HUES64 (cell line): ENCODE results near the gene OR52A5.

Experiments
- H3K27ac ChIP-seq: 2 replicates; pipeline ENCODE4 v1.7.0; 2013; ENCODE audit warnings: low read depth, low read length, inconsistent platforms
- H3K27me3 ChIP-seq: 2 replicates; pipeline ENCODE4 v1.6.1; 2013; ENCODE audit warnings: mild to moderate bottlenecking, low read length; ENCODE audit not compliant: insufficient read depth
- H3K36me3 ChIP-seq: 2 replicates; pipeline ENCODE4 v1.6.1; 2013; ENCODE audit warnings: mild to moderate bottlenecking, low read length; ENCODE audit not compliant: insufficient read depth
- H3K4me1 ChIP-seq: 2 replicates; pipeline ENCODE4 v1.6.1; 2013; ENCODE audit warnings: mild to moderate bottlenecking, low read length, moderate library complexity; ENCODE audit not compliant: insufficient read depth
- H3K4me3 ChIP-seq: 2 replicates; pipeline ENCODE4 v1.5.1; 2013; ENCODE audit warnings: mild to moderate bottlenecking, low read length, moderate library complexity
- H3K9ac ChIP-seq: 2 replicates; pipeline ENCODE4 v1.6.1; 2013; ENCODE audit warnings: mild to moderate bottlenecking, low read depth, low read length
- H3K9me3 ChIP-seq: 2 replicates; pipeline ENCODE4 v1.6.1; 2013; ENCODE audit warnings: low read depth, low read length; ENCODE audit not compliant: insufficient read depth
- WGBS: fragments of 150-250, 120-280 bp; methylation state at CpG from one replicate; pipeline ENCODE4 v1.1.7; 2013; ENCODE audit warnings: missing lambda C conversion rate; 5-methylcytosine and 5-hydroxymethylcytosine counted together

The OR52A5 gene

GRCh38 chr11:5107285-5107684 is 30.9 kb downstream of the OR52A5 start:
- H3K27ac ChIP-seq, result no peak overlapping the region
- H3K4me1 ChIP-seq, result no peaks in the 10 kb centered on the region
- no peaks in the 10 kb centered on the region for H3K36me3 ChIP-seq
- WGBS, result 85% methylated on average over 3 of the region's 3 CpGs
- no peak overlapping the region for H3K4me3 ChIP-seq
- no peaks in the 10 kb centered on the region for H3K9me3 ChIP-seq
- no peaks in the 10 kb centered on the region for H3K27me3 ChIP-seq
- no peak overlapping the region for H3K9ac ChIP-seq

DNA sequence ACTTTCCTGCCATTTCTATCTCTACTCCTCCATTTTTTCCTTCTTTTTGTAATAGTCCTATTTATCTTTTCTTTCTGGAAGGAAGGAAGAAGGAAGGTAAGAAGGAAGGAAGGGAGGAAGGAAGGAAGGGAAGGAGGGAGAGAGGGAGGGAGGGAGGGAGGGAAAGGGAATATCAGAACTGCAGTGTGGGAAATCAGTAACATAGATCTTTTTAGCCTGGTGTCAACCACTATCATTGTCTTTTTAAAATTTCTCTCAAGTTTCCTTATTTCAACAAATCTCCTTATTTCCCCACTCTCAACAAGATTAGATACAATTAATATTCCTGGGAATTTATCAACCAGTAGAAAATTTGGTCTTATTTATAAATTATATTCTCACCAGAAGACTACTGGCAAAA is 35.1 kb downstream of the OR52A5 start:
- H3K27ac ChIP-seq, result no peak overlapping the region
- H3K4me3 ChIP-seq, result no peak overlapping the region
- no peaks in the 10 kb centered on the region for H3K36me3 ChIP-seq
- H3K9me3 ChIP-seq, result no peaks in the 10 kb centered on the region
- no peak overlapping the region for H3K9ac ChIP-seq
- no peaks in the 10 kb centered on the region for H3K27me3 ChIP-seq
- no peaks in the 10 kb centered on the region for H3K4me1 ChIP-seq

- H3K36me3 ChIP-seq, result no peaks in the 10 kb centered on the region
- H3K4me3 ChIP-seq, result no peak overlapping the region
- 92% methylated on average over 2 of the region's 2 CpGs for WGBS
- no peaks in the 10 kb centered on the region for H3K9me3 ChIP-seq
- no peaks in the 10 kb centered on the region for H3K27me3 ChIP-seq
- H3K9ac ChIP-seq, result no peak overlapping the region
- H3K27ac ChIP-seq, result no peak overlapping the region
- no peaks in the 10 kb centered on the region for H3K4me1 ChIP-seq
Measured at GRCh38 chr11:5102246-5102645, 35.9 kb downstream of the OR52A5 start.

- Histone ChIP-seq H3K9ac (no peak overlapping the region), H3K4me3 (no peak overlapping the region), H3K9me3 (no peaks in the 10 kb centered on the region), H3K27ac (no peak overlapping the region), H3K4me1 (no peaks in the 10 kb centered on the region), H3K36me3 (no peaks in the 10 kb centered on the region), H3K27me3 (no peaks in the 10 kb centered on the region)
- WGBS, result 94% methylated on average over 1 of the region's 2 CpGs
Measured at GRCh38 chr11:5096011-5096410, 42.1 kb downstream of the OR52A5 start.

DNA sequence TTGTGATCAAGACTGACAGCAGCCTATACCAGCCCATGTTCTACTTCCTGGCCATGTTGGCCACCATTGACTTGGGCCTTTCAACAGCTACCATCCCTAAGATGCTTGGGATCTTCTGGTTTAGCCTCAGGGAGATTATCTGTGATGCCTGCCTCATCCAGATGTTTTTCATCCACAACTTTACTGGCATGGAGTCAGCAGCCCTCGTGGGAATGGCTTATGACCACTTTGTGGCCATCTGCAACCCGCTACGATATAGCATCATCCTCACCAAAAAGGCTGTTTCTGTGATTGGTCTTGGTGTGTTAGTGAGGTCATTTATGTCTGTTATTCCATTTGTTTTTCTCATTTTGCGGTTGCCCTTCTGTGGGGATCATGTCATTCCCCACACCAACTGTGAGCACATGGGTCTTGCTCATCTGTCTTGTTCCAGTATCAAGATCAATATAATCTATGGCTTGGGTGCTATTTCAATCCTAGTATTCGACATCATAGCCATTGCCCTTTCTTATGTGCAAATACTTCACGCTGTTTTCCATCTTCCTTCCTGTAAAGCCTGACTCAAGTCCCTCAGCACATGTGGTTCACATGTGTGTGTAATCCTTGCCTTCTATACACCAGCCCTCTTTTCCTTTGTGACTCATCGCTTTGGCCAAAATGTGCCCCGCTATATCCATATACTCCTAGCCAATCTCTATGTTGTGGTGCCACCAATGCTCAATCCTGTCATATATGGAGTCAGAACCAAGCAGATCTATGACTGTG is 45.2 kb downstream of the OR52A5 start:
- H3K36me3 ChIP-seq, result no peaks in the 10 kb centered on the region
- H3K27ac ChIP-seq, result no peak overlapping the region
- no peaks in the 10 kb centered on the region for H3K27me3 ChIP-seq
- no peaks in the 10 kb centered on the region for H3K9me3 ChIP-seq
- H3K4me3 ChIP-seq, result no peak overlapping the region
- no peak overlapping the region for H3K9ac ChIP-seq
- 93% methylated on average over 6 of the region's 8 CpGs for WGBS
- no peaks in the 10 kb centered on the region for H3K4me1 ChIP-seq

- Histone ChIP-seq H3K27me3 (no peaks in the 10 kb centered on the region), H3K27ac (no peak overlapping the region), H3K4me1 (0 out of 2 replicates have a peak, but pooled peaks cover 8% of the 10 kb centered on the region), H3K9ac (no peak overlapping the region), H3K4me3 (no peak overlapping the region), H3K9me3 (no peaks in the 10 kb centered on the region), H3K36me3 (no peaks in the 10 kb centered on the region)
- WGBS, result 98% methylated on average over 1 of the region's 1 CpG
Measured at GRCh38 chr11:5090668-5091067, 47.5 kb downstream of the OR52A5 start.

GRCh38 chr11:5088556-5088955 is 49.6 kb downstream of the OR52A5 start:
- Histone ChIP-seq H3K27ac (no peak overlapping the region), H3K9me3 (no peaks in the 10 kb centered on the region), H3K36me3 (no peaks in the 10 kb centered on the region)

GRCh38 chr11:5083602-5084001 is 54.6 kb downstream of the OR52A5 start:
- Histone ChIP-seq H3K36me3 (no peaks in the 10 kb centered on the region), H3K9ac (no peak overlapping the region), H3K4me3 (no peak overlapping the region), H3K9me3 (no peaks in the 10 kb centered on the region), H3K27ac (no peak overlapping the region), H3K4me1 (0 out of 2 replicates have a peak, but pooled peaks cover 8% of the 10 kb centered on the region), H3K27me3 (no peaks in the 10 kb centered on the region)

More at GRCh38 chr11:5088556-5088955, 49.6 kb downstream of the OR52A5 start:
- Histone ChIP-seq H3K4me3 (no peak overlapping the region), H3K27me3 (no peaks in the 10 kb centered on the region), H3K4me1 (0 out of 2 replicates have a peak, but pooled peaks cover 8% of the 10 kb centered on the region), H3K9ac (no peak overlapping the region)

DNA sequence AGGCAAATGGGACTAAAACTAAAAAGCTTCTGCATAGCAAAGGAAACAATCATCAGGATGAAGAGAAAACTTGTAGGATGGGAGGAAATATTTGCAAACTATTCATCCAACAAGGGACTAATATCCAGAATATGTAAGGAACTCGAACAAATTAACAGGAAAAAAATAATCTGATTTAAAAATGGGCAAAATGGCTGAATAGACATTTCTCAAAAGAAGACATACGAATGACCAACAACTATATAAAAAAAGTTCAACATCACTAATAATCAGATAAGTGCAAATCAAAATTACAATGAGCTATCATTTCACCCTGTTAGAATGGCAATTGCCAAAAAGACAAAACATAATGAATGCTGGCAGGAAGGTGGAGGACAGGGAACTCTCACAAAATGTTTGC is 56.8 kb downstream of the OR52A5 start:
- WGBS, result 100% methylated on average over 1 of the region's 2 CpGs
- Histone ChIP-seq H3K4me3 (no peak overlapping the region), H3K4me1 (no peaks in the 10 kb centered on the region), H3K27ac (no peak overlapping the region), H3K9me3 (no peaks in the 10 kb centered on the region), H3K9ac (no peak overlapping the region), H3K36me3 (no peaks in the 10 kb centered on the region), H3K27me3 (no peaks in the 10 kb centered on the region)
